Adrenal gland (tissue), 5 donors: ENCODE measurements around the gene MTOR.

Source experiments
- CTCF ChIP-seq, 6 experiments: fragments of 450-650 bp in 4 of 6; fragments of 200-600 bp in 2 of 6; sonication (generic) in 1 of 6; IDR thresholded peaks; 1 replicate in 5 of 6; 2 replicates in 1 of 6; pipeline versions ENCODE4 v1.5.1 to v1.8.0; 2016 to 2021; ENCODE audit warnings: antibody characterized with exemption in 6 of 6, mild to moderate bottlenecking in 2 of 6, moderate library complexity in 1 of 6
- POLR2A ChIP-seq, 2 donors: fragments of 450-650 bp; IDR thresholded peaks; one replicate each; pipeline ENCODE4 v1.6.1; 2017; ENCODE audit warnings: antibody characterized with exemption in 2 of 2, mild to moderate bottlenecking in 2 of 2, moderate library complexity in 1 of 2
- donor health status: DM: no; HTN: no; CAD: no.

- TF ChIP-seq POLR2A (IDR thresholded peaks at IDR 0.05) (no peak), CTCF (IDR thresholded peaks at IDR 0.05) (no peak)
Measured at GRCh38 chr1:11168731-11169130, 93.6 kb downstream of the MTOR start.
